Measurements from ENCODE around the gene THSD4.

Gene THSD4

DNA sequence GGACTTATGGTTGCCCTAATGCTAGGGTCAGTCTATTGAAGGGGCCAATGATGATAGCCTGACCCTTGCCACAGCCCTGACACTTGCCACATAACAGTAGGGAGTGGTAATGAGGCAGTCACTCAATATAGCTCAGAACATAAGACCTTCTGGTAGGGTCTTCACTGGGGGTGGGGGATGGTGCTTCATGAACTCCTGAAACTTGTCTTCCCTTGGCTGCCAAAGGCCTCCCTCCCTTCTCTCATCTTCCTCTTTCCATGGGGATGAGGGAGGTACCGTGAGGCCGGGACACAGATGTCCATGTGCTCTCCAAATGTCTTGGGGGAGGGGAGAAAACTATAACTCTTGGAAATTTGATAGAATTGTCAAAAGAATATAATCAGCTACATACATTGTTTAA, 21.1 kb upstream of the THSD4 start:
- Histone ChIP-seq H3K9ac (no peak overlapping the region), H3K4me2 (no peak overlapping the region), H3K36me3 (no peaks in the 10 kb centered on the region), H3K9me3 (no peaks in the 10 kb centered on the region), H4K20me1 (no peaks in the 10 kb centered on the region), H3K27ac (no peak overlapping the region), H3K4me1 (no peaks in the 10 kb centered on the region), H3K4me3 (no peak overlapping the region), H3K27me3 (no peaks in the 10 kb centered on the region)
- TF ChIP-seq Cebpa-rat (IDR thresholded peaks at IDR 0.05): no peak

- Histone ChIP-seq H3K9me3 (no peaks in the 10 kb centered on the region), H3K36me3 (no peaks in the 10 kb centered on the region), H3K4me3 (no peak overlapping the region), H3K4me1 (no peaks in the 10 kb centered on the region), H4K20me1 (no peaks in the 10 kb centered on the region), H3K4me2 (no peak overlapping the region), H3K9ac (no peak overlapping the region), H3K27me3 (no peaks in the 10 kb centered on the region), H3K27ac (no peak overlapping the region)
- TF ChIP-seq Cebpa-rat (IDR thresholded peaks at IDR 0.05): no peak
Measured at GRCh38 chr15:71096676-71097075, 18.6 kb upstream of the THSD4 start.

- H3K4me2 ChIP-seq: no peak overlapping the region
- no peaks in the 10 kb centered on the region for H3K27me3 ChIP-seq
- no peaks in the 10 kb centered on the region for H4K20me1 ChIP-seq
- H3K9ac ChIP-seq: no peak overlapping the region
- no peak for TF ChIP-seq Cebpa-rat (IDR thresholded peaks at IDR 0.05)
- H3K9me3 ChIP-seq: no peaks in the 10 kb centered on the region
- no peaks in the 10 kb centered on the region for H3K36me3 ChIP-seq
- no peak overlapping the region for H3K4me3 ChIP-seq
- no peak overlapping the region for H3K27ac ChIP-seq
- no peaks in the 10 kb centered on the region for H3K4me1 ChIP-seq
Measured at GRCh38 chr15:71097890-71098289, 17.4 kb upstream of the THSD4 start.

DNA sequence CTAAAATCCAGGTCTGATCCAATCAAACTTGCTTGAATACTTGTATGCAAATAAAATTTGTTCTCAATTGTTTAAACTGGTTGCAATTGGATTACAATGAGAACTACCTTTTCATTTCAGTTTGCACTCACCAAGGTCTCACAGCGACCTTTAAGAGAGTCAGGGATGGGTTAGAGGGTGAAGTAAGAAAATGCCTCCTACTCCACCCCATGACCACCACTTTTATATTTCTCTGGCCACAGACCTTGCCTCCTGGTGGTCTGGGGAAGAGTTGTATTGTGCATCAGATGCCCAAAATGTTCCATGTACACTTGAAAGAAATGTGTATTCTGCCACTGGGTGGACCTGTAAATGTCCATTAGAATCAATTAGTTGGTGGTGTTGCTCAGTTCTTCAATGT, 16.4 kb upstream of the THSD4 start:
- no peak for TF ChIP-seq Cebpa-rat (IDR thresholded peaks at IDR 0.05)
- H3K27me3 ChIP-seq: no peaks in the 10 kb centered on the region
- no peaks in the 10 kb centered on the region for H3K9me3 ChIP-seq
- H3K36me3 ChIP-seq: no peaks in the 10 kb centered on the region
- H3K4me1 ChIP-seq: no peaks in the 10 kb centered on the region
- no peak overlapping the region for H3K9ac ChIP-seq
- H3K4me3 ChIP-seq: no peak overlapping the region
- H3K4me2 ChIP-seq: no peak overlapping the region
- H3K27ac ChIP-seq: no peak overlapping the region
- no peaks in the 10 kb centered on the region for H4K20me1 ChIP-seq

- Histone ChIP-seq H3K9ac (no peak overlapping the region), H3K4me3 (no peak overlapping the region), H3K36me3 (no peaks in the 10 kb centered on the region), H3K9me3 (no peaks in the 10 kb centered on the region), H3K4me1 (no peaks in the 10 kb centered on the region), H4K20me1 (no peaks in the 10 kb centered on the region), H3K27ac (no peak overlapping the region), H3K4me2 (no peak overlapping the region), H3K27me3 (no peaks in the 10 kb centered on the region)
- no peak for TF ChIP-seq Cebpa-rat (IDR thresholded peaks at IDR 0.05)
Measured at GRCh38 chr15:71103102-71103676, 12.1 kb upstream of the THSD4 start.

- H3K4me1 ChIP-seq: no peaks in the 10 kb centered on the region
- H3K9me3 ChIP-seq: no peaks in the 10 kb centered on the region
- H3K27me3 ChIP-seq: no peaks in the 10 kb centered on the region
- H3K4me3 ChIP-seq: no peak overlapping the region
- H3K9ac ChIP-seq: no peak overlapping the region
- H3K4me2 ChIP-seq: no peak overlapping the region
- no peaks in the 10 kb centered on the region for H4K20me1 ChIP-seq
- H3K27ac ChIP-seq: no peak overlapping the region
- no peak for TF ChIP-seq Cebpa-rat (IDR thresholded peaks at IDR 0.05)
- no peaks in the 10 kb centered on the region for H3K36me3 ChIP-seq
Measured at GRCh38 chr15:71104636-71105035, 10.6 kb upstream of the THSD4 start.

DNA sequence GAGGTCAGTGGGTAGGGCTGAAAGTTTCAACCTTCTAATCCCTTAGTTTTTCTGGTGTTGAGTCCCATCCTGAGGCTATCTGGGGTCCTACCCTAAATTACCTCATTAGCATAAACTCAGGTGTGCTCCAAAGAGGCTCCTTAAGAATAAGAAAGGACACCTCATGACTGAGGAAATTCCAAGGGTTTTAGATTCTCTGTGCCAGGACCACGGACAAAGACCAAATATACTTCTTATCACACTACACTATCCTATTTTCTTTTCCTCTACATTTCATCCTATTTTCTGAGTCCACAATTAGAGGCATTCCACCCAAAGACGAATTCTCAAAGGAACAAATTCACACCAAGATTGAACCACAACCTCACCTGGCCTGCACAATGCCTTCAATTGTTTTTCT, 9.8 kb upstream of the THSD4 start:
- H3K4me2 ChIP-seq: no peak overlapping the region
- no peaks in the 10 kb centered on the region for H4K20me1 ChIP-seq
- no peaks in the 10 kb centered on the region for H3K36me3 ChIP-seq
- no peak for TF ChIP-seq Cebpa-rat (IDR thresholded peaks at IDR 0.05)
- H3K27me3 ChIP-seq: no peaks in the 10 kb centered on the region
- H3K9ac ChIP-seq: no peak overlapping the region
- no peaks in the 10 kb centered on the region for H3K4me1 ChIP-seq
- no peak overlapping the region for H3K27ac ChIP-seq
- no peaks in the 10 kb centered on the region for H3K9me3 ChIP-seq
- H3K4me3 ChIP-seq: no peak overlapping the region

GRCh38 chr15:71106802-71107500, 8.3 kb upstream of the THSD4 start:
- no peaks in the 10 kb centered on the region for H3K36me3 ChIP-seq
- no peak overlapping the region for H3K4me2 ChIP-seq
- no peak overlapping the region for H3K27ac ChIP-seq
- TF ChIP-seq Cebpa-rat (IDR thresholded peaks at IDR 0.05): no peak
- no peaks in the 10 kb centered on the region for H3K27me3 ChIP-seq
- no peaks in the 10 kb centered on the region for H3K4me1 ChIP-seq
- no peaks in the 10 kb centered on the region for H3K9me3 ChIP-seq
- H4K20me1 ChIP-seq: no peaks in the 10 kb centered on the region
- no peak overlapping the region for H3K4me3 ChIP-seq
- no peak overlapping the region for H3K9ac ChIP-seq

GRCh38 chr15:71107501-71107815, 7.8 kb upstream of the THSD4 start:
- H3K4me1 ChIP-seq: no peaks in the 10 kb centered on the region
- no peak for TF ChIP-seq Cebpa-rat (IDR thresholded peaks at IDR 0.05)
- no peaks in the 10 kb centered on the region for H3K27me3 ChIP-seq
- H4K20me1 ChIP-seq: no peaks in the 10 kb centered on the region
- H3K4me3 ChIP-seq: no peak overlapping the region
- H3K4me2 ChIP-seq: no peak overlapping the region
- no peaks in the 10 kb centered on the region for H3K9me3 ChIP-seq
- H3K9ac ChIP-seq: no peak overlapping the region
- H3K36me3 ChIP-seq: no peaks in the 10 kb centered on the region
- no peak overlapping the region for H3K27ac ChIP-seq

DNA sequence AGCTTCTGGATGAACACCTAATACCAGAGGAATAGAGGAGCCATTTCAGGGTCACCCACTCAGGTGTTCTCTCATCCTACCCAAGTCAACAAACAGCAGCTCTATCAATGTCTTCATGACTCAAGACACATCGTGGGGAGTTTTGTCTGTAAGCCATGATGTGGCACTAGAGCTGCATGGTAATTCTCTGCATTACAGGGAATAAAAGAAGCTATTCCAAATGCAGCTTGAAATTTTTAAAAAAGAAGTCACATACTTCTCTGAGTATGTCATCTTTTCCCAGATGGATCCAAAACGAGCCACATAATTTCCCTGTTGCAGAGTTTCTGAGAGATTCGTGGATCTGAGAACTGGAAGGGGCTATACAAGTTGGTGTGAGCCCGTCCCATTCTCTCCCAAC, 6.1 kb upstream of the THSD4 start:
- H3K27ac ChIP-seq: no peak overlapping the region
- TF ChIP-seq Cebpa-rat (IDR thresholded peaks at IDR 0.05): no peak
- no peaks in the 10 kb centered on the region for H3K9me3 ChIP-seq
- H3K9ac ChIP-seq: no peak overlapping the region
- H4K20me1 ChIP-seq: no peaks in the 10 kb centered on the region
- no peak overlapping the region for H3K4me2 ChIP-seq
- H3K36me3 ChIP-seq: no peaks in the 10 kb centered on the region
- no peak overlapping the region for H3K4me3 ChIP-seq
- no peaks in the 10 kb centered on the region for H3K27me3 ChIP-seq
- H3K4me1 ChIP-seq: no peaks in the 10 kb centered on the region

GRCh38 chr15:71109905-71110304, 5.4 kb upstream of the THSD4 start:
- peaks cover 3% of the 10 kb centered on the region; the same call in 1 of the 2 replicates for H3K27me3 ChIP-seq
- no peak overlapping the region for H3K4me3 ChIP-seq
- TF ChIP-seq Cebpa-rat (IDR thresholded peaks at IDR 0.05): no peak
- no peak overlapping the region for H3K27ac ChIP-seq
- no peaks in the 10 kb centered on the region for H4K20me1 ChIP-seq
- H3K9me3 ChIP-seq: no peaks in the 10 kb centered on the region
- H3K4me1 ChIP-seq: peaks cover 1% of the 10 kb centered on the region
- no peaks in the 10 kb centered on the region for H3K36me3 ChIP-seq
- no peak overlapping the region for H3K4me2 ChIP-seq
- H3K9ac ChIP-seq: no peak overlapping the region

All from BLaER1 (cell line).